Bone marrow (tissue), 2 donors: ENCODE measurements around the gene SGSM2.

ENCODE experiments used
- DNase-seq, 2 donors: peaks; one replicate each; lab custom pipeline; 2025; lab: John Stamatoyannopoulos, UW

SGSM2 gene

DNA sequence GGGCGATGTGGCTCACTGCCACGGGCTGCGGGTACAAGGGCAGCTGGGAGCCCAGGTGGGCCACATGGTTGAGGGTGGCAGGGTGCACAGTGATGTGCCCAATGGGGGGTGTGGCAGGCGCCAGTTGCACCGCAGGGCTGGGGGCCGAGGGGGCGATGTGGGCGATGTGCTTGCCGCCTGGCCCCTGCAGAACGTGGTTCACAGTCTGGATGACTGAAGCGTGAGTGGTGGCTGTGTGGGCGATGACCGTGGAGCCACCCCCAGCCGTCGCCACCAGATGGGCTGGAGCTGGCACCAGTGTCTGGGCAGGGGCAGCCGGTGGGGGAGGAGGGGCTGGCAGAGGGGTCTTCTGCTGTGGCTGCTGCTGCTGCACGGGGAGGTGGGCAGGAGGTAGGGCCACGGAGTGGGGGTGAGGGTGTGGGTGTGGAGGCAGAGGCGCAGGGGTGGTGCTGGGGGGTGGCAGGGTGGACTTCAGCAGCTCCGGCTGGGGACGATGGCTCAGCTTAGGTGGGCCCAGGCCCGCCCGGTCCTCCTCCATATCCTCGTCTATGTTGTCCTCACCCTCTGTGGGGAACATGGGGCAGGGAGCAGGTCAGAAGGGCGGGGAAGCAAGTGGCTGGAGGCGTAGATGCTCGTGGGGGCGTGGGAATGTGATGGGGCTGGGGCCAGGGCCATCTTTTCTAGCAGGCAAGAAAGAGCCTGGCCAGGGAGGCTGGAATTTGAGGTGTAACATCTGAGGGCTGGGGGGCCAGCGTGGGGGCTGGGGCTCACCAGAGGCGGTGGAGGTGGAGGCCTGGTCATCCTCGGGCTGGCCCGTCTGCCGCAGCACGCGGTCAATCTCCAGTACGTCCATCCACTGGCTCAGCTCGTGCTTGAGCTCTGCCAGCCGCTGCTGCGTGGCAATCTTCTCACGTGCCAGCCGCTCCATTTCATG, 50.1 kb downstream of the SGSM2 start:
- DNase-seq = no peak

DNA sequence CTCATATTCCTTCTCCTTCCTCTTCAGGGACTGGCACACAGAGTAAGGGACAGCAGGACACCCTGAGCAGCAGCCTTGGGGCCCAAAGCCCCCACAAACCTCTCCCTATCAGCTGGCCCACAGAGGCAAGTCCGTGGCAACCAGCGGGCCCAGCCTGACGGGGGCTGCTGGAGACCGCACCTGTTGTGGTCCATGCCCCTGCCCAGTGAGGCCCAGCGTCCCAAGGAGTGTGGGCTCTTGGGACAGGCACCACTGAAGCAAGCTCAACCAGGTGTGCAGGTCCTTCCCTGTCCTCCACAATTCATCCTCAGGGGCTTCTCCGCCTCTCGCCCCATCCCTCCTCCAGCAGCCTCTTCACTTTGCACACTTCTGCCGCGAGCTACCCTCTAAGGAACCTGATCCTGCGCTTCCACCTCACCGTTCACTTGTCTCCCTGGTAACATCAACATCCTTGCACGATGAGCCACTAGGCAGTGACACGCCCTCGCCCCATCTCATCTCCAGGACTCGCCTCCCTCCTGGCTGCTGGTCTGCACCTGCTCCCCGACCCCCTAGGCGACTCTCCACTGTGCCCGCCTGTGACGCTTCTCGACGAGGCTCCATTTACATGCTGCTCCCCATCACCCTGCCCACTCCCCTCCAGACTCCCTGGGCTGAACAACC, 50.9 kb downstream of the SGSM2 start:
- DNase-seq = no peak

DNA sequence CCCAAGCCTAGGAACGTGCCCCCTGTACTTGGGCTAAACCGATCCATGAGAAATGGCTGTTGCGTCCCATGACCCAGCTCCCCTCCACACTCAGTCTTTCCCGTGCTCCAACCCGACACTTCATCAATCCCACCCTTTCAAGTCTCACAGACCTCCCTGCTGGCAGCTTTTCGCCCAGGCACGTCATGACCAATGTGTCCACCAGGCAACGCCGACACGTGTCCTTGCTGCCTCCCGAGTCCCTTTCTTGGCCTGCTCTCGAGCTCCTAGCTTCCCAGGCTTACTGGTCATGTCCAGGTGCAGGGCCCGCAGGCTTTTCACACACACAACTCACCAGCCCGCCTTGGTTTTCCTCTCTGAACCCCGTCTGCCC, 51.4 kb downstream of the SGSM2 start:
- no peak for DNase-seq

DNA sequence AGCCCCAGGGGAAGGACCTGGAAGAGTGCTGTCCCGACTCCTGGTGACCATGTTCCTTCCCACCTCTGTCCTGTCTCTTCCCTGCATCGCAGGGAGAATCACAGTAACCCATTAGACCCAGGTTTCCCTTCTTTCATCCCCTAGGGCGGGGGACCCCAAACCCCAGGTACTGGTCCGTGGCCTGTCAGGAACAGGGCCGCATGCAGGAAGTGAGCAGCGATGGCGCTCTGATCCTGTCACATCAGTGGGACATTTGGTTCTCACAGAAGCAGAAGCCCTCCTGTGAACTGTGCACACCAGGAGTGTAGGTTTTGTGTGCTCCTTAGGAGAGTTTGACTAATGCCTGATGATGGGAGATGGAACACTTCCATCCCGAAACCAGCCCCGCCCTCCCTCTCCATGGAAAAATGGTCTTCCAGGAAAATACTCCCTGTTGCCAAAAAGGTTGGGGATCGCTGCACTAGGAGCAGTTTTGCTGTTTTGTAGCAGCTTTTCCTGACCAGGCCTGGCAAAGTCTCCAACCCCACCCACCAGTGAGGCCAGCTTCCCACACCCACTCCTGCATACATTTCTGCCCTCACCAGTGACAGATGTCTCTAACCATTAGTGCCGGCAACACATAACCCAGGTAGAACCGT, 53.0 kb downstream of the SGSM2 start:
- no peak for DNase-seq

DNA sequence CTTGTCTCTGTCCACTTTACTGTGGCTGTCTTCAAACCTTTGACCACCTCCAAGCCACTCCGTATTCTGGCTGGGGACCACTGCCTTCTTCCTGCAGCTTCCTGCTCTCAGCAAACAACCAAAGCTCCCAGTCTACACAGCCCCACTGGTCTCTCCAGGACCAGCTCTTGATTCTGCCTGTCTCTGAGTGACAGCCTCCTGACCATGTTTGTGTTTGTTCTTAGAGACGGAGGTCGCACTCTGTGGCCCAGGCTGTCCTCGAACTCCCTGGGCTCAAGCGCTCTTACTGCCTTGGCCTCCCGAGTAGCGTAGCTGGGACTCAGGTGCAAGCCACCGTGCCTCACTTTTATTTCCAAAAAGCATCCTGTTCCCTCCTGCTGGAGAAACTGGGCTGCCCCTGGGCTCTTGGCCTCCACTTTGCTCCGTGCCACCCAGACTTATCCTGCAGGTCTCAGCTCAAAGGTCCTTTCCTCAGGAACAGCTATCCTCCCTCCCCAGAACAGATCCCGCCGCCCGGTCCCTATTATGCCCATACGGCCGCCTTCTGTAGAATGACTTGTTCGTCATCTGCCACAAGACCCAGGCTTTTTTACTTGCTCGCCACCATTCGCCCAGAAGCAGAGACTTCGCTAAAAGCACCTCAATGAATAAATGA, 54.4 kb downstream of the SGSM2 start:
- no peak for DNase-seq

DNA sequence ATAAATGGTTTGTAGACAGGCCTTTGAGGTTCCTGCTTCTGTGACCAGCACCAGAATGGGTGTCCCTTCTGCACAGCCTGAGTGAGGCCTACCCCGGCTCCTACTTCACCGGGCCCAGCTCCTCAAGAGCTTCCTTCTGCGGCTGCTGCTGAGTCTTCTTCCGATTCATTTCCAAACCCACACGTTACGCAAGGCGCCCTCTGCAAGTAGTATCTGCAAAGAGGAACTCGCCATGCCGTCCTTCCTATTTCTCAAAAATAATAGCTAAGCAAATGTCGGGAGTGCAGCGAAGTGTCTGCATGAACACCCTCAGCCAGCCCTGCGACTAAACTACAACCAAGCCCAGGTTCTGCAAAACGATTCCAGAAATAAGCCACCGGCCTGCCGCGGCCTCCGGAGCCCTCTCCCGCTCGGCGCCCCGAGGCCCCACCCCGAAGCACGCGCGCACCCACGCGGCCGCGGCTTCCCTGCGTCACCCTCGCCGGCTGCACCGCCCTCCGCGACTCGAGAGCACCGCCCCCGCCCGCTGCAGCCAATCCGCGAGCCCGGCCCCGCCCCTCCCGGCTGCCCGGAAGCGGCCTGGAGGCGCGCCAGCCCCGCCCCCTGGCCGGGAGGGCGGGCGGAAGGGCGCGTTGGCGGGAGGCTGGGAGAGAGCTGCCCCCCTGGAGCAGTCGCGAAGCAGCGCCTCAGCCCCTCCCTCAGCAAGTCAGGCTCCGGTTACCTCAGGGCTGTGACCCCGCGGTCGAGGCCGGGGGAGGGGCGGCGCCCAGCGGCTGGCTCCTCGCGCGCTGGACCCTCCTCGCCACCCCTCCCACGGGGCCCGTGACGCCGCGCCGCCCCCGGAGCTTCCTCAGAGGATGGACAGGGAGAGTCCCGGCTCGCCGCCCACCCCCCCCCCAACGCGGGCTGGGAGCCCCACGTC, 55.2 kb downstream of the SGSM2 start:
- peak; percentile 93 to 97 for DNase-seq

DNA sequence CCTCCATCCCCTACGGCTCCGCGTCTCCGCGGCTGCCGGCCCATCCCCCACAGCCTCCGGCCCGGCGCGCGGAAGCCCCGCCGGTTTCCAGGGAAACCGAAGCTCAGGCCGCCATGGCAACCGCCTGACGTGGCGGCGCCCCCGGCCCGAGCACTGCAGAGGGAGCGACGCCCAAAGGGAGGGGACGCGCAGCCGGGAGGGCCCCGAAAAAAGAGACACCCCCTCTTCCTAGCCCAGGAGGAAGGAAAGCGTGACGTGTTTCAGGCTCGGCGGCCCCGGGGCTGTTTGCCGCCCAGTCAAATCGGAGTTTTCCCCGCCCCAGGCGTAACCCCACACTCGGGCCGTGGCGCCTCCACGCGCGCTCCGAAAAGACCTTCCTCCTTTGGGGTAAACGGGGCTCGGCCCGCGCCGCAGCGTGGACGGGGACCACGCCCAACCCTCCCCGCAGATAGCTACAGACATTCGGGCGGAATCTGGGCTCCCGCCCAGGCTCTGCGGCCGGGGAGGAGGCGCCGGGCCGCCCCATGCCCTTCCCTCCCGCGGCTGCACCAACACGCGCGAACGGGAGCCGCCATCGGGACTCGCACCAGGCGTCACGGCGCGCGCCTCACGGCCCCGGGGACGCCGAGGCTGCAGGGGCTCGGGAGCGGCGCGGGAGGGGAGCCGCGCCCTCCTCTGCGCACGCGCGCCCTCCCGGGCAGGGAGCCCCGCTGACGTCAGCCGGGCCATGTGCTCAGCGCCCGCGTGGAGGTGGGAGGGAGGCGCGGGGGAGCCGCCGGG, 56.1 kb downstream of the SGSM2 start:
- DNase-seq = peak; percentile 87 to 91

DNA sequence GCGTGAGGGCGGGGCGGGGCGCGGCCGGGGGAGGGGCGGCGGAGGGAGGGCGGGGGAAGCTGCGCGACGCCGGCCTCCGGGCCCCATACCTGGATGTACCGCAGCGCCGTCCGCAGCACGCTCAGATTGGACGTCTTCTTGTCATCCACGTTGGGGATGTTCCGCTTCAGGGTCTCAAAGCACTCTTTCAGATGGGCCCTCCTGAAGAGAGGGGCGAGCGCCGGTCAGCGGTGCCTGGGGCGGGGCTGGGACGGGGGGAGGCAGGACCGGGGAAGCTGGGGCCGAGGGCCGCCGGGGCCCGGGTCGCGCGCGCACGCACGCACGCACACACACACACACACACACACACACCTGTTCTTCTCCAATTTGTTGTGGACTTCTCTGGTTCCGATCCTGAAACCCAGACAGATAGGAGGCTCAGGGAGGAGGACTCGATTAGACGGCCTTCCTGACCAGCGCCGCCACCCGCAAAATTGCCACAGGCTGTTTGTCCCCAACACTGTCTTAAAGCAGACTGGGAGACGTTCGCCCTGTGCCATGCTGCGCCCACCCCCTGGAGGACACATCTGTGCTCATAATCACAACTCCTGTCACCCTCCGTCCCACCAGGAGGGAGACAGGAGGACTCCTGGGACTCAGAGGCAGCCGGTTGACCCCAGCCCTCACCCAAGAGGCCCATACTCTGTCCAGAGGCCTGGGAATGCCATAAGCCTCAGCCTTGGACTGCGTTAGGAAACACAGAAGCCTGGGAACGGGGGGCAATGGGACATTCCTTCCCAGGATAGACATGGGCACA, 56.9 kb downstream of the SGSM2 start:
- DNase-seq = no peak

DNA sequence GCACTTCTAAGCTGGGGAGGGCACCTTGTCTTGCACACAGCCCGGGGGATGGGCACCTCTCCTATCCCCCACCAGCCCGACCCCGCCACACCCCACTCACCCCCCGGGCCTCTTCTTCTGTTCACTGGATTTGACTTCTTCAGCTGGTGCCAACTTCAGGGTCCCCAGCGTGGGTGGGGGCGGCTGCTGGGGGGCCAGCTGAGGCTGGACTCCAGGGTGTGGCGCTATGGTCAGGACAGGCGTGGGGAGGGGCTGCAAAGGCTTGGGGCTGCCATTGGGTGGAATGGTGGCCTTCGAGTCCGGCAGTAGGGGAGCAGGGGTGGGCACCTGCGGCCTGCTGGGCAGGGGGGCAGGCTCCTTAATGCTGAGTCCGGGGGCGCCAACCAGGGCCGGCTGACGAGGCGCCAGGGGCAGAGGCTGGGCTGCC, 57.5 kb downstream of the SGSM2 start:
- no peak for DNase-seq

DNA sequence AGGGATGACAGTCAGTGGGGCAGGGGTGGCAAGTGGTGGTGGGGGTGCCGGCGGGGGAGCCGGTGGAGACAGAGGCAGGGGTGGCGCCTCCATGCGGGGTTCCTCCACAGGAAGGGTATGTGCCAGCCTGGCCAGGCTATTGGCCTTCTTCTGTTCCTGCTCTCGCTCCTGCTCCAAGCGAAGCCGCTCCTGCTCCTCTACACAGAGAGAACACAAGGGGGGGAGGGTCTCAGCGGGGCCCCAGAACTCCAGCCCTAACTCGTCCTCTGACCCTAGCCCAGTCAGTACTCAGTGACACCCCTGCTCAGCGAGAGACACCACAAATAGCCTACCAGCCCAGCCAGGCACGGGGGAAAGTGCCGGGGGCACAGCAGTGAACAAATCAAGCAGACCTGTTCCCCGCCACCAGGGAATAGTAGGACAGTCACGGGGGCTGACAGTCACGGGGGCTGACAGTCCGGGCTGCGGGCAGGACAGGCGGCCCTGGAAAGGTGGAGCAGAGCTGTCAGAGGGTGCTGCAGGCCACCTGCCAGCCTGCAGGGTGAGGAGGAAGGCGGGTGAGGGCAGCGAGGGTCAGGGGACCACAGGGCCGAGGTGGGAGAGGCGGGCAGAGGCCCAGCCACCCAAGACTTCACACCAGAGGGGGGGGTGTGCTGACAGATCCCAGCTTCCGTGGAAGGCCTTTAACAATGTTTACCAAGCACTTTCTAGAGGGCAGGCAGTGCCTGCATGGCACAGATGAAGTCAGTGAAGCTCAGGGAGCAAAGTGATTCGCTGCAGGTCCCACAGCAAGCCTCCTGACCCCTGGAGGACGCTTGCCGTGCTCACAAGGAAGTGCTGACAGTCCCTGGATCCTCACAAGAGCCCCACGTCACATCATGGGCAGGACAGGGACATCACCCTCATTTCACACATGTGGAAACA, 58.2 kb downstream of the SGSM2 start:
- DNase-seq = no peak

DNA sequence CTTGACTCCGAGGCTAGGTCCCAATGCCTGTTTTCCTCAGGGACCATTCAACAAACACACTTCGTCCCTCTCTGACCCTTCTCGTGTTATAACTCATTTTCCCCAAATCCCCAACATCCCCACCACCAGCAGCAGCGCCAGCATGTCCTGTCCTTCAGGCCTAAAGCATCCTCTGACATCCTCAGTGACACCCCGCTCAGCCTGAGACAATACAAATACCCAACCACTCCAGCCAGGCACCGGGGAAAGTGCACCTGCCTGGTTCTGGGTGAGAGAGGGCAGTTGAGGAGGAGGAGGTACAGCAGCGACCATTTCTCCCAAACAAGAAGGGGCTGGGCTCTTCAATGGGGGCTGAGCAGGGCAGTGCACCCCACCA, 58.9 kb downstream of the SGSM2 start:
- no peak for DNase-seq

DNA sequence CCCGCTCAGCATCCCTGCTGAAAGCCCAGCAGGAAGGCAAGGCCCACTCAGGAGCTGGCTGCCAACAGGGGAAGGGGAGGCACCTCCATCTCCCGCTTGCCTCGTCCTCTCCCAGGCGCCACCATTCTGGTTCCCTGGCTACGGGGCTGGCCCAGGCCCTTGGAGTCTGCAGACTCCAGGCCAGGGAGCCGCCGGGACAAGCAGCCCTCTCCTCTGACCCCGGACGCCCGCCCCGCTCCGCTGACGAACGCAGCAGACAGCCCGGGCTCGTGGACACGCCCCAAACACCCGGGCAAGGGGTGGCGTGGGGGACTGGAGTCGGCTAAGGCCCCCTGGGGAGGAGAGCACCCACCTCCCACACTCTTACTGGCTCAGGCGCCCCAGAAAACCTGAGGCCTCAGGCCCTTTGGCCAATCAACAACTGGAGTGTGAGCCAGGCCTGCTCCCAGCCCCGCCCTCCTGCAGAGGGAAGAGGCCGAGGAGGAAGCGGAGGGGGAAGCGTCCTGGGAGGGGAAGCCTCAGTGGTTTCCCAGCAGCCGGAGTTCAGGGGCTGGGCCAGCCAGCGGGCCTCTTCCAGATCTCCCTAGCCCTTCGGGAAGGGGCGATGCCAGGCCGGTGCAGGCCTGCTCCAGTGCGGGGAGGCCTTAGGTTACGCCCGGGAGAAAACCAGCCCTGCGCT, 59.4 kb downstream of the SGSM2 start:
- DNase-seq = peak; percentile 81 to 88

DNA sequence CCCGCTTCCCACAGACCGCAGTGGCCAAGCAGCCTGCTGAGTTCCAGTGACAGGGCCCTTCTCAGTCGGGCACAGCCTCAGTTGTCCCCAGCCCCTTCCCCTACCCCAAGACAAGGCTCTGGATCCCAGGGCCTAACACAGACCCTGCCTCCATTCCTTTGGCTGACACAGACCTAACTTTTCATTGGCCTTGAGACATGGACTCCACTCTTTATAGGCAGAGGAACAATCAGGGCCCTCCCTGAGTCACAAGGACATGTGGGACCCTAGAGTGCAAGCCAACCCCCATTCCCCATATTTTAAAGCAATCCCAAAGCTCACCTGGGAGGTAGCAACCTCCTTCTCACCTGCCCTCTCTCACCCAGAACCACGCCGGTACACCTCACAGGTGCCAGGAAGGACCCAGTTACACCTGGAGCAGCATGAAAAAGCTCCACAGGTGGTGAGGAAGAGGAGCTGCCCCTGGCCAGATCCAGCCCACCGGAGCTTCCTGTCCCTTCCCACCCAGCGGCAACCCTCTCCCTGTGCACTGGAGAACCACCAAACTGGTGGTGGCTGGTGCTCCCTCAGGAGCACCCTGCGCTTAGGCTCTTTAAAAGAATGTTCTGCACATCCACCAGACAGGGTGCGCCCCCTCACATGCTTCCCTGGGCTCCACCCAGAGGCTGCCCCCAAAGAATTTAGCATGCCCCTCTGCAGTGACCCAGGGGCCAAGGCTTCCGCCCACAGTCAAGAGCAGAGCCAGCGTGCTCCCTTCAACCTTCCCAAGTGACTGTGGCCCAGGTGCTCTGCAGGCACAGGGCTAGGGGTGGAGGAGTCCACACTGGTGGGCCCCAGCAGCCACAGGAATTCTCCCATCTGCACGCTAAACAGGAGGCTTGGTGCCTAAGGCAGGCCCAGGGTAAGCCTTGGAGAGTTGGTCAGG, 60.2 kb downstream of the SGSM2 start:
- no peak for DNase-seq

DNA sequence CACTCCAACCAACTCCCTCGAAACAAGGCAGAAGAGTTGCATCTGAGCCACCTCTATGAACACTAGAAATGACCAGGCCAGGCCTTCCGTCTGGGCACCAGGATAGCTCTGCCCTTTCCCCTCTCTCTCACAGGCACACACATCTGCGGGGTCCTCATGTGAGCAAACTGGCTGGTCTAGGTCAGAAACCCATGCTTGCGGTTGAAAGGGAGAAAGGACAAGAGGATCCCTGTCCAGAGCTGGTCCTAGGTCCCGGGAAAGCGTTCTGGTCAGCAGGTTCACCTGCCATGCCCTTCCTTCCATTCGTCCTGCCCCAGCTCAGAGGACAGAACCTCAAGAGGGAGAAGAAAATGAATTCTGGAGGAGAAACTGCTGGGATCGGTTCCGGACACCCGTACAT, 60.9 kb downstream of the SGSM2 start:
- DNase-seq = no peak

DNA sequence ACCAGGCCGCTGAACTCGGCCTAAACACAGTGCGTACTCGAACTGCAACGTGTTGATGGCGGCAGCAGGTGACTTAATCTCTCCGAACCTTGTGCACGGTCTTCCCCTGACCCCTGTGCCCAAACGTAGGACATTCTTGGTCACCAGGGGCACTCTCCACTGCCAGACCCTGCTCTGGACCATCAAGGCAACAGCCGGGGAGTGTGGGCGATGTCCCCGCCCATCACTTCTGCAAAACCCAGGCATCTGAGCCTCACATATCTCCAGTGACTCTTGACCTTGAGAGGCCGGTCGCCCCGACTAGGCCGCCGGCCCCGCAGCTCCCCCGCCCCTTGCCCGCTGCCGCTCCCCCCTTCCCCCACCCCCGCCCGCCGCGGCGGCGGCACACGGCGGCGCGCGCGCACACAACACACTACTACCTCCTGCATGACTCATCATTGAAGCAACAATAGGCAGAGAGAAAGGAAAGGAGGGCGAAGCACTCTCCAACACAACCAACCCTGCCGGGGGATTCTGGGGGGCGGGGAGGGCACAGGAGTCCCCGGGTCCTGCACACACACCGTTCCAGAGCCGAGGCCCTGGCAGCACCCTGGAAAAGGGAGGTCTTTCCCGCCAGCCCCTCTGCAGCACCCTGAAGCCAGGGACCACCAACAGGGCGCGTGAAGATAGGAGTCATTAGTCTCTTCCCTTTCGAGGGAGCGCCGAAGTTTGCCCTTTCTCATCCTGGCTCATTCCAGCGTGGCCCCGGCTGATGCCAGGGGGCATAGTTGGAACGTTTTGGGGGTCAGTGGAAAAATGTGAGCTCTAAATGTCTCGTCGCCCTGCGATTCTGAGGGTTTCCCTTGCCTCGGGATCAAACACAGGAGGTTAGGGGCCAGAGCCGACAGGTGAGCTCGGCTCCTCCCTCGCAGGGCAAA, 61.6 kb downstream of the SGSM2 start:
- DNase-seq = peak; percentile 29 to 58
